Stimulated activated CD8-positive, alpha-beta memory T cell treated with anti-CD3 and anti-CD28 coated beads, Interleukin-12 subunit alpha, Interleukin-12 subunit beta, amount 100 ng/mL, for 24 hours (primary cell): ENCODE data around the gene ERGIC1.

Experiments used
- DNase-seq: peaks from one replicate; pipeline ENCODE4 v3.0.0-alpha.2; 2020; ENCODE audit errors: extremely low read depth

ERGIC1 gene

GRCh38 chr5:172945151-172945550 lies 111.1 kb downstream of the ERGIC1 start:
- no peak for DNase-seq

DNA sequence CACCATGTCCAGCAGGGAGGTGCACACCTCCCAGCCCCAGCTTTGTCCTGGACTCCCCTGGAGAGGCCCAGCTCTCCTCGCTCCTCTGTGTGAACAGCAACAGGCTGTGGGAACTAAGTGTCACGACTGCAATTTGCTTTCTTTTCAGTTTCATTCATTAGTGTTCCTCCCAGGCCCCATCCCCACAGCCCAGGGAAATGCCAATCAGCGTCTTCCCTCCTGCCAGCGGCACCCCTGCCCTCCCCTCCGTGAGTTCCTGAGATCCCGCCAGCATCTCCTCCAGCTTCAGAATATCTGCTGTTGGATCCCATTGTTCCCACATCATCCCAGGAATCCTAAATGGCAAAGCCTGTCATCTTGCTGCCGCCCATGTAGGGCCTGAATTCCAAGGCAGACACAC lies 112.1 kb downstream of the ERGIC1 start:
- no peak for DNase-seq

- DNase-seq, result no peak
These were observed 115.4 kb downstream of the ERGIC1 start for GRCh38 chr5:172949426-172949825.

DNA sequence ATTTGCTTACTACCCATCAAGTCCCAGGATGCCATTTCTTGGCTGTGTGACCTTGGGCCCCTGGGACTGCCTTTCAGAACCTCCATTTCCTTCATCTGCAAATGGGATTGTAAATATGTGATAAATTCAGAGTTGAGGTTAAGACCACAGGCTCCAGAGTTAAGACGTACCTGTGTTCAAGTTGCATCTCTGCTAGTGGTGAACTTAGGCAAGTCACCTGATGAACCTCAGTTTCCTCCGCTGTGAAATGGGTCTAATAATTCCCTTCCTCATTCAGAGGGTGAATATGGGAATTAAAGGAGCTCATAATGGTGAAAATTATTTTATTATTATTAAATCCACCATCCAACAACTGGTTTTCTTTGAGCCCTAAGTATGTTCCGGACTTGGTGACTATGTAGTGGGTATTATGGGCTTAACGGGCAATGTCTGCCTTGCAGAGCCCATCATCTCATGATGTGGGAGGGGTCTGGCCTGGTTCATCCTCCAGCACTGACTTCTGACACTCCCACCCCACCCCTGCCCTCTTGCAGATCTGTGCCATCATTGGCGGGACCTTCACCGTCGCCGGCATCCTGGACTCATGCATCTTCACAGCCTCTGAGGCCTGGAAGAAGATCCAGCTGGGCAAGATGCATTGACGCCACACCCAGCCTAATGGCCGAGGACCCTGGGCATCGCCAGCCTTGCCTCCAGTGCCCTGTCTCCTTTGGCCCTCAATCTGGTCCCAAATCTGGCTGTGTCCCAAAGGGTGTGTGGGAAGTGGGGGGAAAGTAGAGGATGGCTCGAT lies 116.3 kb downstream of the ERGIC1 start:
- DNase-seq, result no peak

GRCh38 chr5:172951371-172952033 lies 117.5 kb downstream of the ERGIC1 start:
- no peak for DNase-seq

DNA sequence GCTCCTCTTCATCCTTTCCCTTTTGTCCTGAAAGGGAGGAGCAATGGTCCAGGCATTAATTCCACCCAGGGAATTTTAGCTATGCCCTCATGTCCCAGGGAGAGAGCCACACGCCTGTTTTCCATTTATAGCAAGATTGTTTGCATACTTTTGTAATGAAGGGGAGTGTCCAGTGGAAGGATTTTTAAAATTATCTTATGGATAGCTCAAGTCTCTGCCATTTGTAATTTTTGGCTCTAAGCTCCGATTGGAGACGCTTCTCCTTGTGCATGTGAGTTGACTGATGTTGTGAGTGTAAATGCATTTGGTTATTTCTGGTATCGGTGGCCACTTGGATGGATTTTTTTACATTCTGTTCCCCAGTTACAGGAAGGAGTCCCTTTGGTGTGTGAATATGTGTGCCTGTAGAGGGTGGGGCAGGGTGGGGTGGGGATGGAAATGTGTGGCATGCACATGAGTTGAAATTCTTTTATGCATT lies 118.0 kb downstream of the ERGIC1 start:
- no peak for DNase-seq

DNA sequence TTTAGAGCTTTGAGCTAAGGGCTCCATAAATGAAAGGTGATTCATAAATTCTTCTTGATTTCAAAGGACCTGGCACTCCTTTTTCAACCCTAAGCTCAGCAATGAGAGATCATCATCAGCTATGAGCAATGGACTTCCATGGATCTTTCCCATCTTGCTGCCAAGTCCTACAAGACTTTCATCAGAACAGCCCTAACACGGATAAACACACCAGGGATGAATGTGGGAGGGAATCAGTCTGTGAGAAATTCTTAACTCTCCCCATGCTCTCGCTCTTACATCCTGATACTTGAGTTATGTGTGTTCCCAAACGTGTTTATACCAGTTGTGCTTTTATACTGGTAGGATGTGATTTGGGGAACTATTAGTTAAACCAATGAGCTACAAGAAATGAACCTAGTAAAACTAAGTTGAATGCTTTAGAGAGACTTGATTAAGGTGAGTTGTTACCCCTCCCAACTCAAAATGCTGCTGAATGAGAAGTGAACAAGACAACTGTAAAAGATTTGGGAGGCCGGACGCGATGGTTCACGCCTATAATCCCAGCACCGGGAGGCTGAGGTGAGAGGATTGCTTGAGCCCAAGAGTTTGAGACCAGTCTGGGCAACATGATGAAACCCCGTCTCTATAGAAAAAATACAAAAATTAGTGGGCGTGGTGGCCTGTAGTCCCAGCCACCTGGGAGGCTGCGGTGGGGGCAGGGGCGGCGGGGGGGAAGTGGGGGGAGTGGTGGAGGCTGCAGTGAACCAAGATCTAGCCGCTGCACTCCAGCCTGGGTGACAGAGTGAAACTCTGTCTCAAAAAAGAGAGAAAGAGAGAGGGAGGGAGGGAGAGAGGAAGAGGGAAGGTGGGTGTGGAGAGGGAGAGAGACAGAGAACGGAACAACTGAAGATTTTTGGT lies 120.0 kb downstream of the ERGIC1 start:
- no peak for DNase-seq

DNA sequence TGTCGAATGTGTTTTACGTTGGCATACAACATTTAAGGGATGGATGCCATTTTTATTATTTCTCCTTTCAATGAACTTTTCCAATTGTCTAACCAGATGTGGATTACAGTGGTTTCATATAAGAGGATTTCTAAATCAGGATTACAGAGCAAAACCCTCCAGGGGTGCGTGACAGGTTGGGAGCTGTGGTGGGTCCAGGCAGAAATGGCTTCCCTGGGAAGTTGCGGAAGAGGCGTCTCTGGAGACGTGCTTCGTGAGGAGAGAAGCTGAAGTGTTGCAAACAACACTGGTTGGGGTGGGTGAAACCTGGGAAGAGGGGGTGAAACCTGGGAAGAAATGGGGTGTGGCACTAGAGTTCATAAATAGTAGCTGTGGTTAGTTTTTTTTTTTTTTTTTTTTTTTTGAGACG lies 120.7 kb downstream of the ERGIC1 start:
- no peak for DNase-seq

GRCh38 chr5:172956228-172956627 lies 122.2 kb downstream of the ERGIC1 start:
- no peak for DNase-seq

- DNase-seq, result no peak
These were observed 122.9 kb downstream of the ERGIC1 start for GRCh38 chr5:172956936-172957335.

DNA sequence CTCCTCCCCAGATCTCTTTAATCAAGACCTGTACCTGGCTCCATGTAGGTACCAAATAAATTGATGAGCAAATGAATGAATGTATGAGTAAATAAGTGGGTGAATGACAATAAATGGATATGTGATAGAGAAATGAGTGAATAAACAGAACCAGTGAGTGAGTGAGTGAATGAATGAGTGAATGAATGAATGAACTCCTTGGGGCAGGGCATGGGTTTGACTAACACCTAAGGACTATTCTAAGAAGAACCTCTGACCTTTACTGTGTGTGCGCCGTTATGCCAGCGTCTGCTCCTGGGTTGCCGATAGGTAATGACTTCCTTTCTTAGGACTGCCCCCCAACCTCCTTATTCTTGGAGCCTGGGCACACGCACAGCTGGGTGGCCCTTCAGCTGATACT lies 123.4 kb downstream of the ERGIC1 start:
- DNase-seq, result no peak

DNA sequence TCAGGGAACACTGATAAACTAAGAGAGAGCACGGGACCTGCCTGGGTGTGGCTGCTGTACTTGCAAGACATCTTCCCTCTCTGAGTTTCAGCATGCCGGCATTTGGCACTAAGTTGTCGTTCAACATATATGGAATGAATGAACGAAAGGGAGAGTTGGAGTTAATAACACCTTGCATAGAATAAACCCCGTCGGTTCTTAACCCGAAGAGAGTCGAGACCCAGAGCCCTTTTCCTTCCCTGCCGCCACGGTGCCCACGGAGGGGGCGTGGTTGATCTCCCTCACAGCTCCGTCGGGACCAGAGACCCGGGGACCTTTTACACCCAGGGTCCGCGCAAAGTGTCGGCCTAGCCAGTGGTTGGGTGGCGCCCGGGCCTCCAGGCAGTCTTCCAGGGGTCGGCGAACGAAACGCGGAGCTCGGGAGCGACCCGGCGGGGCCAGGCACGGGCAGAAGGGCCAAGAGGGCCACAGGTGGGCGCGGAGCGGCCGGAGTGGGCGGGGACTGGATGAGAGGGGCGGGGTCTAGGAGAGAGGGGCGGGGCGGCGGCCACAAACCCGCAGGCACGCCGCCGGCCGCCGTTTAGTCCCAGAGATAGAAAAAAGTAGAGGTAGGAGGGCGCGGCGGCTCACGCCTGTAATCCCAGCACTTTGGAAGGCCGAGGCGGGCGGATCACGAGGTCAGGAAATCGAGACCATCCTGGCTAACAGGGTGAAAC lies 124.4 kb downstream of the ERGIC1 start:
- peak; percentile 22 for DNase-seq

DNA sequence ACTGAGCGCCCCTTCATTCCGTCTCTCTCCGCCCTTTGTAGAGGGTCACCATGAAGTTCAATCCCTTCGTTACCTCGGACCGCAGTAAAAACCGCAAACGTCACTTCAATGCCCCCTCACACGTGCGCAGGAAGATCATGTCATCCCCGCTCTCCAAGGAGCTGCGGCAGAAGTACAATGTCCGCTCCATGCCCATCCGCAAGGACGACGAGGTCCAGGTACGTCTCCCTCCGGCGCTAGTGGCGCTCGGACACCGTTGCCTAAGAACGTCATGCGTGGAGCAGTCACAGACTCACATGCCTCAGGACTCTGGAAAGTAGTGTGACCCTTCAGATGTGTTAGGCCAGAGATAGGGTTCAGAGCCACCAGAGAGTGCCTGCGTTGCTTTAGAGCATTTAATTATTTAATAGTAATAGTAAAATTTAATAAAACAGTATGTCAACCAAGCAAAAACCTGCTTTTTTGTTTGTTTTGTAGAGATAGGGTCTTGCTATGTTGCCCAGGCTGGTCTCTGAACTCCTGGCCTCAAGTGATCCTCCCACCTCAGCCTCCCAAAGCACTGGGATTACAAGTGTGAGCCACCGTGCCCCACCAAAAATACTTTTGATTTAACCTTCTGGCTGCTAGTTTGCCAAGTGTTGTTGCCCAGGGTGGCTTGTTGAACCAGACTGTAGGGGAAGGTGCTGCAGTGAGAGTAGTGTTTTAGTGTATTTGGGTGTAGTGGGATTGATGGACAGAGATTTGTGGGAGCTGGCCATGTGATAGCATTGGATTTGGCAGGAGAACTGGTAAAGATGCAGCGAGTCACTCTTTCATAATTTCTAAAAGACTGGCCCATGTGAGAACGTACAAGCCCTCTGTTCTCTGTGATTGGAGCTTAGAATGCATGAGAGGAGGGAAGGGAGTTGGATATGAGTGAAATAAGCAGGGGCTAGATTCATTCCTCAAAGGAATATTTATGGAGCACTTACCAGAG lies 126.1 kb downstream of the ERGIC1 start:
- no peak for DNase-seq

DNA sequence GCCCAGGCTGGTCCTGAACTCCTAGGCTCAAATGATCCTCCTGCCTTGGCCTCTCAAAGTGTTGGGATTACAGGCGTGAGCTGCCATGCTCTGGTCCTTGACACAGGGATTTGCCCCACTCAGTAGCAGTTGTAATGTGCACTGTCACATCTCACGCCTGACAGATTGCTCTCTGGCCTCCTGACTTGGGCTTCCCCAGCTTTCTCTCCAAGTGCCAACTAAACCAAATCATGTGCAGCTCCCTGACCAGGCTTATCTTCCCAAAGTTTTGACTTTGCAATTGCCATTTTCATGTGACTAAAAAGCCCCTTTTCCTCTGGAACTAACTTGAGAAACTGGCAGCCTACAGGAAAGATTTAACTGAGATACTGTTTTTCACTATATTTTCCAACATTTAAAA lies 135.9 kb downstream of the ERGIC1 start:
- no peak for DNase-seq

DNA sequence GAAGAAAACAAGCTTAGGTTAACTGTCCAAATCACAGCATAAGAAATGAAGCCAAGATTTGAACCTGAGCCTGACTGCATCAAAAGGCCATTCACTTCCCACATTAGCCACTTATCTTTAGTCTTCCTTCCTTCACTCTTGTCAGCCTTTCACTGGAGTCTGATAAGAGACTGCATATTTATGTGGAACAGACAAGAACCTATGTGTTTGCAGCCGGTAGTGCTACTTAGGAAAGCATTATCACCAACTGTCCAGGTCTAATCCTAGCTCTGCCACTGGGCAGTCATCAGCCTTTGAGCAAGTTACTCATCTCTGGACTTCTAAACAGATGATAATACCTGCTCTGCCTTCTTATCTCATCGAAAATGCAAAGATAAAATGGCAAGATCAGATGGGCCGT lies 137.4 kb downstream of the ERGIC1 start:
- no peak for DNase-seq

DNA sequence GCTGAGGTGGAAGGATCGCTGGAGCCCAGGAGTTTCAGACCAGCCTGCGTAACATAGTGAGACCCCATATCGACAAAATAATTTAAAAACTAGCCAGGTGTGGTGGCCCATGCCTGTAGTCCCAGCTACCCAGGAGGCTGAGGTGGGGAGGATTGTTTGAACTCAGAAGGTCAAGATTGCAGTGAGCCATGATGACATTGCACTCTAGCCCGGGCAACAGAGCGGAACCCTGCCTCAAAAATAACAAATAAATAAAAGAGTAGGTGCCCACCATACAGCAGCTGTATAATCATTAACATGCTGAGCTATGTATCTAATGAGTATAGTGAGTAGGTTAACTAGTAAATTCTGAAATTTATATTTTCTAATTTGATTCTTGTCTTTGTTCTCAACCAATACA lies 138.5 kb downstream of the ERGIC1 start:
- DNase-seq, result no peak

GRCh38 chr5:172973127-172973916 lies 139.3 kb downstream of the ERGIC1 start:
- no peak for DNase-seq

DNA sequence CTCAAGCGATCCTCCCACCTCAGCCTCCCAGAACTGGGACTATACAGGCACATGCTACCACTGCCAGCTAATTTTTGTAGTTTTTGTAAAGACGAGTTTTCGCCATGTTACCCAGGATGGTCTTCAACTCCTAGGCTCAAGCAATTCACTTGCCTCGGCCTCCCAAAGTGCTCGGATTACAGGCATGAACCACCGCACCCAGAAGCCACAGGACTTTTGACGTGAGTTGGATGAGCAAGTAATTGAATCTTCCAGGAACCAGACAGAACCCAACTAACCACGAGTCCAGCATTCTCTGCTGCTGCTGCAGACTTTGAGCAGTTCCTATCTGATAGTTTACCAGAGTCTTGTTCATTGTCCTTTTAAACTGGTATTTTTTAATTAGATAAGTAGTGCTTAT lies 139.9 kb downstream of the ERGIC1 start:
- DNase-seq, result no peak

GRCh38 chr5:172975289-172975688 lies 141.2 kb downstream of the ERGIC1 start:
- no peak for DNase-seq

GRCh38 chr5:172979778-172980177 lies 145.7 kb downstream of the ERGIC1 start:
- no peak for DNase-seq
